Spleen (tissue), 11 donors: ENCODE results near the gene FLT1. TPM values are rescaled to one million over a fixed set of nuclear protein-coding genes. Genes with fewer than 3 reads are reported as not detected.

Source experiments
- DNase-seq: peaks from one replicate; pipeline ENCODE4 v3.0.0-alpha.2; 2020
- H3K27ac ChIP-seq, 8 donors: fragments of 200-600 bp; sonication (generic) in 7 of 8; 1 replicate in 4 of 8; 2 replicates in 4 of 8; pipeline versions ENCODE4 v1.5.0 to v1.8.0; 2016 to 2021; ENCODE audit warnings: inconsistent platforms in 4 of 8, mild to moderate bottlenecking in 4 of 8, moderate library complexity in 1 of 8
- H3K27me3 ChIP-seq, 7 donors: fragments of 200-600 bp; sonication (generic) in 6 of 7; replicated peaks in 1 of 7; 1 replicate in 4 of 7; 2 replicates in 3 of 7; pipeline versions ENCODE4 v1.5.0 to v1.8.0; 2016 to 2021; ENCODE audit warnings: inconsistent platforms in 3 of 7, mild to moderate bottlenecking in 1 of 7
- H3K36me3 ChIP-seq, 6 donors: fragments of 200-600 bp; sonication (generic) in 5 of 6; 1 replicate in 4 of 6; 2 replicates in 2 of 6; pipeline versions ENCODE4 v1.5.0 to v1.8.0; 2016 to 2021; ENCODE audit warnings: inconsistent platforms in 2 of 6
- H3K4me1 ChIP-seq, 6 donors: fragments of 200-600 bp; sonication (generic) in 5 of 6; 1 replicate in 3 of 6; 2 replicates in 3 of 6; pipeline versions ENCODE4 v1.5.0 to v1.8.0; 2016 to 2021; ENCODE audit warnings: inconsistent platforms in 3 of 6
- H3K4me3 ChIP-seq, 8 donors: fragments of 200-600 bp; sonication (generic) in 7 of 8; 1 replicate in 4 of 8; 2 replicates in 4 of 8; pipeline versions ENCODE4 v1.5.0 to v1.8.0; 2016 to 2021; ENCODE audit warnings: inconsistent platforms in 4 of 8, mild to moderate bottlenecking in 4 of 8, moderate library complexity in 2 of 8
- H3K9me3 ChIP-seq, 8 donors: fragments of 200-600 bp; sonication (generic) in 7 of 8; 1 replicate in 4 of 8; 2 replicates in 4 of 8; pipeline versions ENCODE4 v1.5.0 to v1.8.0; 2016 to 2021; ENCODE audit warnings: inconsistent platforms in 4 of 8
- POLR2A ChIP-seq, 3 donors: fragments of 450-650 bp; IDR thresholded peaks; one replicate each; pipeline ENCODE4 v1.5.1; 2017; ENCODE audit warnings: antibody characterized with exemption in 3 of 3, mild to moderate bottlenecking in 1 of 3
- POLR2AphosphoS5 ChIP-seq, 3 donors: sonication (generic); formaldehyde crosslinking; IDR thresholded peaks; one replicate each; pipeline ENCODE4 v1.5.1; 2017; ENCODE audit warnings: antibody characterized with exemption in 3 of 3
- WGBS, 5 donors: extraction: QIAGEN DNeasy Blood & Tissue Kit in 3 of 5; methylation state at CpG; one replicate each; pipeline versions ENCODE4 v1.1.5 to v1.1.7; 2013 to 2018; 5-methylcytosine and 5-hydroxymethylcytosine counted together
- intact Hi-C: fragments of 100-400 bp; cut with DNase I; formaldehyde crosslinking; loops from one replicate; pipeline ENCODE4 v1.15.0; 2023; ENCODE audit warnings: low total_unique reads
- polyA plus RNA-seq, 3 donors: library from polyadenylated mRNA; stranded (reverse); fragments of 200-250 nt; gene quantifications; one replicate each; pipeline ENCODE4 v1.2.1, GENCODE V29; 2013
- total RNA-seq, 7 donors: library from RNA; depleted of rRNA in 3 of 7; stranded (reverse); fragments of >200 nt in 3 of 7; fragmentation: NEBNext Ultra II Directional in 4 of 7; extraction: Animal tissue kit (Norgen Biotek cat#: 25700) in 4 of 7; gene quantifications; one replicate each; pipeline versions ENCODE4 v1.1.0 to v1.2.1, GENCODE V29; 2016 to 2021
- TF ChIP-seq, protein P1 (sequence below), 11 experiments: fragments of 200-600 bp in 7 of 11; fragments of 450-650 bp in 4 of 11; sonication (generic) in 4 of 11; IDR thresholded peaks in 8 of 11; conservative IDR thresholded peaks in 3 of 11; 1 replicate in 7 of 11; 2 replicates in 4 of 11; pipeline versions ENCODE4 v1.4.0 to v1.8.0; 2016 to 2021; ENCODE audit warnings: antibody characterized with exemption in 11 of 11, inconsistent platforms in 4 of 11, mild to moderate bottlenecking in 1 of 11
- donor health status: healthy with polysubstance abuse.
- donor health status: DM: no; HTN: no; CAD: no; lungs with moderate emphysema.
- donor health status: DM: no; HTN: no; CAD: no.
- donor health status: Bipolar disorder and iron deficiency.
- donor health status: healthy.
- donor health status: DM: no; HTN: no; CAD: no.
- donor health status: DM: yes; HTN: yes; CAD: no.

Gene FLT1
- total and polyA plus RNA-seq, 10 donors: 1.2 to 70.6 (median 55.4) TPM

DNA sequence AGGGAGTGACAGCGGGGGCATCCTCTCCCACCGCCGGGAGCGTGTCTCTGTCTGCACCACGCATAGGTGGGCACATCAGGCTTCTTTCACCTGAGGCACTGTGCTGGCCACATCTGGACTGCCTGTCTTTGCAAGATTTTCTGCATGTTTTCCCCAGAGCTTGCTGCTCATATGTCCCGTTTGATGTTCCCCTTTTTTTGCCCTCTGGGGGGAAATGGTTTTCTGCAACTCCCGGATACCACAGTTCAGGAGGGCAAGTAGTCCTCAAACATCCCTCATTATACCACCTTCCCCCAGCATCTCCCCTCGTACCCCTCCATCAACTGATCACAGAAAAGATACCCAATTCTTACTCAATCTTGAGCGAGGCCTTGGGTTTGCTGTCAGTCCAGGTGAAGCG is 188.6 kb downstream of the FLT1 start:
- Histone ChIP-seq H3K4me1 (peaks cover 0 to 3% (median 0%) of the 10 kb centered on the region in 6 donors), H3K4me3 (no peak overlapping the region), H3K9me3 (no peaks in the 10 kb centered on the region), H3K27me3 (no peaks in the 10 kb centered on the region), H3K27ac (no peak overlapping the region), H3K36me3 (peaks cover 0 to 28% (median 2%) of the 10 kb centered on the region in 6 donors)
- WGBS, 5 donors: 53 to 72% (median 67%) methylated on average over 6 to 10 of the region's 10 CpGs
- DNase-seq: no peak
- TF ChIP-seq, protein P1, sequence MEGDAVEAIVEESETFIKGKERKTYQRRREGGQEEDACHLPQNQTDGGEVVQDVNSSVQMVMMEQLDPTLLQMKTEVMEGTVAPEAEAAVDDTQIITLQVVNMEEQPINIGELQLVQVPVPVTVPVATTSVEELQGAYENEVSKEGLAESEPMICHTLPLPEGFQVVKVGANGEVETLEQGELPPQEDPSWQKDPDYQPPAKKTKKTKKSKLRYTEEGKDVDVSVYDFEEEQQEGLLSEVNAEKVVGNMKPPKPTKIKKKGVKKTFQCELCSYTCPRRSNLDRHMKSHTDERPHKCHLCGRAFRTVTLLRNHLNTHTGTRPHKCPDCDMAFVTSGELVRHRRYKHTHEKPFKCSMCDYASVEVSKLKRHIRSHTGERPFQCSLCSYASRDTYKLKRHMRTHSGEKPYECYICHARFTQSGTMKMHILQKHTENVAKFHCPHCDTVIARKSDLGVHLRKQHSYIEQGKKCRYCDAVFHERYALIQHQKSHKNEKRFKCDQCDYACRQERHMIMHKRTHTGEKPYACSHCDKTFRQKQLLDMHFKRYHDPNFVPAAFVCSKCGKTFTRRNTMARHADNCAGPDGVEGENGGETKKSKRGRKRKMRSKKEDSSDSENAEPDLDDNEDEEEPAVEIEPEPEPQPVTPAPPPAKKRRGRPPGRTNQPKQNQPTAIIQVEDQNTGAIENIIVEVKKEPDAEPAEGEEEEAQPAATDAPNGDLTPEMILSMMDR (IDR thresholded peaks at IDR 0.05 in 8 of 11, conservative IDR thresholded peaks at IDR 0.05 in 3 of 11): no peak
- TF ChIP-seq POLR2A (IDR thresholded peaks at IDR 0.05): no peak
- TF ChIP-seq POLR2AphosphoS5 (IDR thresholded peaks at IDR 0.05): no peak
- intact Hi-C loops: no loop called here

DNA sequence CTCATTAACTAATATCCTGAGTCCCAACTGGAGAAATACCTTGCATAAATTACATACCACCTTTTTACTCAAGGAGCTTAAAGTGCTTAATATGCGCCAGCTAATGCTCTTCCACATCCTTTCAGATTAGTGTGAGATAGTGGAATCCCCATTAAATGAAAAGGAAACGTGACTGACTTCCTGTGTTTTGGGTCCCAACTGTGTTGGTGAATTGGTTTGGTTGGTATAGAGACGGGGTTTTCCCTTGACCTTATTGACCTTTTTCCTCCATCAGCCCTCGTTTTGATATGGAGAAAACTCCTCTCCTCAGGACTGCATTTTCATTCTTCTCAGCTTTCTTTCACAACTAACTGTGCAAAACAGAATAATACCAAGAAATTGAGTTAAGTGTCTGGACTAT is 193.1 kb downstream of the FLT1 start:
- intact Hi-C loops: no loop called here
- no peak for DNase-seq
- no peak overlapping the region for H3K27ac ChIP-seq

DNA sequence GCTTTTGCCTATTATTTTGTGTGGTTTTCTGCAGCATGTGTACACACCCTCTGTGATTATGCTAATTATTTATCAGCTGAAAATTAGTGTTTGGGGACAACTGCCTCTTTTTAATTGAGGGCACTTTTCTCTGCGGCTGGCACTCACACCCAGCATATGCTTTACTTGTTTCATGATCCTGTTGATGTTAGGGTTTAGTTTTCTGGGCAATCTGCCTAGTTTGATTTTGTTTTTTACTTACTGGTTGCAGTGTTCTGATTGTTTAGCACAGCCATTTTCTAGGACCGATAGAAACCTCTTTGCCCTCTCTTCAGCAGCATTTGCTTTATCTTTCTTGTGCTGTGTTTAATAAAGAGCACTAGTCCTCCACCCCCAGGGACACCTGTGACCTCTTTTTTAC is 195.0 kb downstream of the FLT1 start:
- no peaks in the 10 kb centered on the region for H3K27me3 ChIP-seq
- no peak overlapping the region for H3K27ac ChIP-seq
- intact Hi-C loops: no loop called here
- H3K4me3 ChIP-seq: no peak overlapping the region
- H3K9me3 ChIP-seq: no peaks in the 10 kb centered on the region
- WGBS, 5 donors: 83 to 92% (median 87%) methylated on average over 2 of the region's 2 CpGs
- no peak for DNase-seq
- H3K36me3 ChIP-seq: peaks cover 0 to 13% (median under 1%) of the 10 kb centered on the region in 6 donors
- peaks cover 0 to 3% (median 0%) of the 10 kb centered on the region in 6 donors for H3K4me1 ChIP-seq
- TF ChIP-seq POLR2A (IDR thresholded peaks at IDR 0.05): no peak

More for the DNA sequence above, 193.1 kb downstream of the FLT1 start:
- no peaks in the 10 kb centered on the region for H3K9me3 ChIP-seq
- peaks cover 0 to 19% (median 2%) of the 10 kb centered on the region in 6 donors for H3K36me3 ChIP-seq
- no peak overlapping the region for H3K4me3 ChIP-seq
- H3K4me1 ChIP-seq: peaks cover 0 to 3% (median 0%) of the 10 kb centered on the region in 6 donors
- no peak for TF ChIP-seq POLR2AphosphoS5 (IDR thresholded peaks at IDR 0.05)
- TF ChIP-seq POLR2A (IDR thresholded peaks at IDR 0.05): no peak
- TF ChIP-seq, protein P1 (IDR thresholded peaks at IDR 0.05 in 8 of 11, conservative IDR thresholded peaks at IDR 0.05 in 3 of 11): no peak
- no peaks in the 10 kb centered on the region for H3K27me3 ChIP-seq
- WGBS, 5 donors: 36 to 56% (median 38%) methylated on average over 4 of the region's 4 CpGs

DNA sequence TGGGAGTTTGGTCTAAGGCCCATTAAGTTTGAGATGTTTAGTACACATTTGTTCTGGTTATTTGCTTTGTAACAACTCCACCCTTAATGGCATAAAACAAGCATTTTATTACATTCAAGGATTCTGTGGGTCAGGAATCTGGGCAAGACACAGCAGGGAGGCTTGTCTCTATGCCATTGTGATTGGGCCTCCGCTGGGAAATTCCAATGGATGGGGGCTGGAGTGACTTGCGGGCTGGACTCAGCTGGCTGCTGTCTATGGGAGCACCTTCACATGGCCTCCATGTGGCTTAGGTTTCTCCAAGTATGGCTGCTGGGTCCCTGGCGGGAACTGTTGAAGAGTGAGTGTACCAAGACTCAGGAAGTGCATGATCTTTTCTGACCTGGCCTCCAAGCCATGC is 197.6 kb downstream of the FLT1 start:
- Histone ChIP-seq H3K9me3 (no peaks in the 10 kb centered on the region), H3K4me1 (peaks cover 0 to 3% (median 0%) of the 10 kb centered on the region in 6 donors), H3K27ac (no peak overlapping the region), H3K4me3 (no peak overlapping the region), H3K36me3 (peaks cover 0 to 39% (median 20%) of the 10 kb centered on the region in 6 donors), H3K27me3 (no peaks in the 10 kb centered on the region)
- no peak for DNase-seq
- TF ChIP-seq POLR2A (IDR thresholded peaks at IDR 0.05): no peak
- TF ChIP-seq, protein P1 (IDR thresholded peaks at IDR 0.05 in 8 of 11, conservative IDR thresholded peaks at IDR 0.05 in 3 of 11): no peak
- no peak for TF ChIP-seq POLR2AphosphoS5 (IDR thresholded peaks at IDR 0.05)
- 91 to 97% (median 96%) methylated on average over 2 to 3 of the region's 3 CpGs for WGBS, 5 donors
- intact Hi-C loops: no loop called here

DNA sequence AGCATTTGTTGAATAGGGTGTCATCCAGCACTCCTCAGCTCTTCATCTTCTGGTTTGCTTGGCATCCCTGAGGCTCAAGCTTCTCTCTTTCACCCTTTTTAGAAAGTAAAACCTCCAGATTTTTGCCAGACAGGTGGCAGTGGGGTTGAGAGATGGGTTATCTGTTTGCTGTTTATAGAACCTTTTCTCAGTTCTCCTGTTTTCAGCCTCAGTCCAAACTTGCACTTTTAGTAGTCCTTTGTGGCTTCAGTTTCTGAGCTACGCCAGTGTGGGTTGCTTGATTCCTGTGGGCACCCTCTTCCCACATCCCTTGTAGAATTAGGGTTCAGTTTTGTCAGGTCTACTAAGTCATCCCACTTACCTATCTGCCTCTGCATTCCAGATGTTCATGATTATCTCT is 208.7 kb downstream of the FLT1 start:
- H3K27ac ChIP-seq: no peak overlapping the region
- WGBS, 5 donors: 70 to 91% (median 81%) methylated on average over 1 of the region's 1 CpG
- H3K4me1 ChIP-seq: no peaks in the 10 kb centered on the region
- intact Hi-C loops: no loop called here
- H3K36me3 ChIP-seq: peaks cover 0 to 100% (median 67%) of the 10 kb centered on the region in 6 donors
- TF ChIP-seq, protein P1 (IDR thresholded peaks at IDR 0.05 in 8 of 11, conservative IDR thresholded peaks at IDR 0.05 in 3 of 11): no peak
- TF ChIP-seq POLR2A (IDR thresholded peaks at IDR 0.05): no peak
- no peak for TF ChIP-seq POLR2AphosphoS5 (IDR thresholded peaks at IDR 0.05)
- H3K9me3 ChIP-seq: no peaks in the 10 kb centered on the region
- no peak for DNase-seq
- no peak overlapping the region for H3K4me3 ChIP-seq
- H3K27me3 ChIP-seq: no peaks in the 10 kb centered on the region
